HCT116 (cell line): ENCODE results near the gene ACOT7. TPM values are rescaled to one million over a fixed set of nuclear protein-coding genes. Genes with fewer than 3 reads are reported as not detected.
A peak's percentile ranks its signal among the peaks of the same experiment; 100 is the strongest.

Experiments
- ATAC-seq: fragments of 200-7000 bp; cut with Tn5 transposase; 2 replicates; pipeline ENCODE4 v1.9.1; 2020; ENCODE audit warnings: mild to moderate bottlenecking, moderate library complexity
- BruUV-seq: library from RNA; stranded (reverse); fragments of 400-500 nt; replicated peaks from 2 replicates; lab custom pipeline; 2021; lab: Mats Ljungman, UMichigan
- CTCF ChIA-PET: fragments of 300-600 bp; sonication (Branson Sonifier 250); formaldehyde crosslinking; loops from one replicate; lab custom pipeline; 2021; ENCODE audit warnings: antibody characterized with exemption; lab: Charles Lee
- POLR2A ChIA-PET: fragments of 300-600, 350-600 bp; sonication (Branson Sonifier 250); formaldehyde crosslinking; loops from one replicate; lab custom pipeline; 2021; ENCODE audit warnings: antibody characterized with exemption; lab: Charles Lee
- RAD21 ChIA-PET, 2 experiments: fragments of 300-600 bp; sonication (Branson Sonifier 250); formaldehyde crosslinking; loops; one replicate each; lab custom pipeline; 2023; ENCODE audit warnings: low total read pairs in 2 of 2; ENCODE audit not compliant: uncharacterized antibody in 2 of 2, unreplicated experiment in 2 of 2, low non-redundant PET in 1 of 2; lab: Charles Lee
- DNase-seq: peaks from one replicate; pipeline ENCODE4 v3.0.0-alpha.2; 2010; ENCODE audit warnings: low read depth, low spot score
- H2AFZ ChIP-seq: fragments of 200-600 bp; shearing (Covaris generic), sonication (generic); 2 replicates; pipeline ENCODE4 v1.6.1; 2017; ENCODE audit warnings: low read depth, mixed run types, mixed read lengths, antibody characterized with exemption, low read length; ENCODE audit not compliant: poor library complexity, severe bottlenecking
- H3K27ac ChIP-seq: 2 replicates; pipeline ENCODE4 v1.5.1; 2012; ENCODE audit warnings: low read depth, low read length
- H3K27me3 ChIP-seq: fragments of 200-600 bp; sonication (generic); 2 replicates; pipeline ENCODE4 v1.6.1; 2016; ENCODE audit warnings: mixed run types, low read length, mixed read lengths; ENCODE audit not compliant: insufficient read depth
- H3K36me3 ChIP-seq, 2 experiments: fragments of 200-500 bp in 1 of 2; fragments of 200-600 bp in 1 of 2; sonication (Bioruptor generic) in 1 of 2; sonication (generic) in 1 of 2; 2 replicates each; pipeline versions ENCODE4 v1.5.1 to v1.6.1; 2014 to 2016; ENCODE audit warnings: low read length in 2 of 2, inconsistent platforms in 1 of 2, mixed read lengths in 1 of 2, mixed run types in 1 of 2; ENCODE audit not compliant: insufficient read depth in 2 of 2, control insufficient read depth in 1 of 2
- H3K4me1 ChIP-seq, 2 experiments: fragments of 200-600 bp in 1 of 2; sonication (generic) in 1 of 2; 2 replicates each; pipeline versions ENCODE4 v1.5.1 to v1.6.1; 2012 to 2017; ENCODE audit warnings: low read length in 2 of 2, inconsistent platforms in 1 of 2, mild to moderate bottlenecking in 1 of 2, mixed read lengths in 1 of 2, mixed run types in 1 of 2, moderate library complexity in 1 of 2; ENCODE audit not compliant: insufficient read depth in 2 of 2, control insufficient read depth in 1 of 2
- H3K4me2 ChIP-seq: fragments of 200-600 bp; sonication (generic); 2 replicates; pipeline ENCODE4 v1.6.1; 2017; ENCODE audit warnings: mixed run types, low read length, mixed read lengths
- H3K4me3 ChIP-seq, 2 experiments: fragments of 200-600 bp in 1 of 2; sonication (generic) in 1 of 2; replicated peaks in 1 of 2; 2 replicates each; pipeline ENCODE4 v1.5.1; 2011 to 2016; ENCODE audit warnings: low read length in 2 of 2, control low read depth in 1 of 2, low read depth in 1 of 2, mild to moderate bottlenecking in 1 of 2, mixed read lengths in 1 of 2, mixed run types in 1 of 2
- H3K79me2 ChIP-seq: fragments of 200-600 bp; sonication (generic); 2 replicates; pipeline ENCODE4 v1.6.1; 2017; ENCODE audit warnings: mild to moderate bottlenecking, mixed run types, low read length, moderate library complexity, mixed read lengths; ENCODE audit not compliant: insufficient read depth
- H3K9ac ChIP-seq: fragments of 200-600 bp; sonication (generic); 2 replicates; pipeline ENCODE4 v1.6.1; 2016; ENCODE audit warnings: low read length, mixed read lengths
- H3K9me2 ChIP-seq: fragments of 200-600 bp; sonication (generic), shearing (Covaris generic); 2 replicates; pipeline ENCODE4 v1.6.1; 2017; ENCODE audit warnings: mixed run types, mild to moderate bottlenecking, moderate library complexity; ENCODE audit not compliant: insufficient read depth
- H3K9me3 ChIP-seq, 2 experiments: fragments of 200-500 bp in 1 of 2; fragments of 200-600 bp in 1 of 2; sonication (Bioruptor generic) in 1 of 2; sonication (generic) in 1 of 2; 2 replicates each; pipeline ENCODE4 v1.6.1; 2014 to 2017; ENCODE audit warnings: low read length in 2 of 2, mixed read lengths in 2 of 2, inconsistent platforms in 1 of 2, low read depth in 1 of 2, mild to moderate bottlenecking in 1 of 2, mixed run types in 1 of 2, moderate library complexity in 1 of 2; ENCODE audit not compliant: control insufficient read depth in 1 of 2, insufficient read depth in 1 of 2
- H4K20me1 ChIP-seq: fragments of 200-600 bp; sonication (generic), shearing (Covaris generic); 2 replicates; pipeline ENCODE4 v1.6.1; 2017; ENCODE audit warnings: mixed run types, mild to moderate bottlenecking, moderate library complexity; ENCODE audit not compliant: insufficient read depth
- CBX3 ChIP-seq: IDR thresholded peaks from 2 replicates; pipeline ENCODE4 v1.6.1; 2012; ENCODE audit warnings: low read depth
- CEBPB ChIP-seq: IDR thresholded peaks from 2 replicates; pipeline ENCODE4 v1.6.1; 2012; ENCODE audit warnings: low read depth
- ELF1 ChIP-seq: IDR thresholded peaks from 2 replicates; pipeline ENCODE4 v1.6.1; 2012; ENCODE audit warnings: low read depth, borderline replicate concordance
- FOSL1 ChIP-seq: IDR thresholded peaks from 2 replicates; pipeline ENCODE4 v1.6.1; 2012; ENCODE audit warnings: low read depth
- JUND ChIP-seq: IDR thresholded peaks from 2 replicates; pipeline ENCODE4 v1.6.1; 2012
- POLR2AphosphoS5 ChIP-seq: IDR thresholded peaks from 2 replicates; pipeline ENCODE4 v1.6.1; 2011; ENCODE audit warnings: mild to moderate bottlenecking, low read depth, low read length, moderate library complexity
- SP1 ChIP-seq: IDR thresholded peaks from 2 replicates; pipeline ENCODE4 v1.6.1; 2012; ENCODE audit warnings: low read depth
- TCF7L2 ChIP-seq: IDR thresholded peaks from 2 replicates; pipeline ENCODE4 v1.7.0; 2011; ENCODE audit warnings: borderline replicate concordance, inconsistent platforms; ENCODE audit not compliant: insufficient read depth, insufficient read length; ENCODE audit errors: extremely low read depth
- intact Hi-C: fragments of 100-400 bp; cut with micrococcal nuclease; formaldehyde crosslinking; loops from 2 replicates; pipeline ENCODE4 v1.10.0; 2022
- total RNA-seq: library from RNA; stranded (reverse); gene quantifications from one replicate; pipeline ENCODE4 v1.2.1, GENCODE V29; 2021; ENCODE audit not compliant: unreplicated experiment
- TF ChIP-seq, protein P1 (sequence below), 3 experiments: fragments of 200-600 bp in 1 of 3; sonication (generic) in 1 of 3; IDR thresholded peaks in 2 of 3; conservative IDR thresholded peaks in 1 of 3; 2 replicates each; pipeline ENCODE4 v1.5.1; 2012 to 2017; ENCODE audit warnings: low read depth in 2 of 3, low read length in 2 of 3, antibody characterized with exemption in 1 of 3, borderline replicate concordance in 1 of 3, control low read depth in 1 of 3, mild to moderate bottlenecking in 1 of 3, mixed read lengths in 1 of 3, mixed run types in 1 of 3, moderate library complexity in 1 of 3; ENCODE audit not compliant: insufficient read depth in 1 of 3
- TF ChIP-seq, protein P2 (sequence below): IDR thresholded peaks from 2 replicates; pipeline ENCODE4 v1.6.1; 2012

Gene ACOT7
- total RNA-seq, 1 experiment from 2014 or later = 162 TPM

DNA sequence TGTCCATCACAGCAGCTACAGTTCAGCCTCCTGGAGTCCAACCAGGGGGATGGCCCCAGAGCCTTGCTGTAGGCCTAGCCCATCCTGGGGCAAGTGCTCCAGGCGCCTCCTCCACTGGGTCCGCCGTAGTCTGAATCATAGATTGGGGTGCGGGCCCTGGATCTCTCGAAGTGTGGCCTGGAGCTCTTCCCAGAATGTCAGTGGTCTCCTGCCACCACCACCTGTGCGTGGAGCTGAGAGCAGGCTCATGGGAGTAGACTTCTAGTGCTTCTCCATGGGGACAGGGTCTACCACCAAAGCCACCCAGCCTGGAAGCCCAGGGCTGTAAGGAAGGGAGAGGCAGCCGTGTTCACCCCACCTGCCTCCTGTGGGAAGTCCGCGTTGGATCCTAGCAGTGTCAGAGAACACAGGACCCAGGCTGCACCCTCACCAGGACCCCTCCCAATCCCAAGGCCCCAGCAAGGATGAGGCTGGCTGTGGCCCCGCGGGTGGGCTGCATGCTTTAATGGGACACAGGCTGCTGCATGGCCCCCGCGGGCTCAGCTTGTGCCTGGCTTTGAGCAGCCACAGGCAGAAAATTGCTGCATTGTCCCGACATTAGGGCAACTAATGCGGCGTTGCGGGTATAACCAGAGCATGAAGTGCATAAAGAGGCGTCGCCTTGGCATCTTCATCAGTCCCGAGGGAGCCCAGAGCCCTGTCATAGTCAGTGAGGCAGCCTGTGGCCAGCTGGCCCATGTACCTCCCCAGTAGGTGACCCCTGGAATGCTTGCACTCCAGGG, 150.3 kb downstream of the ACOT7 start:
- Histone ChIP-seq H3K36me3 (no peaks in the 10 kb centered on the region), H3K4me3 (no peak overlapping the region), H3K27ac (no peak overlapping the region), H3K79me2 (no peaks in the 10 kb centered on the region), H3K27me3 (no peaks in the 10 kb centered on the region), H3K4me1 (peaks cover 18 to 47% of the 10 kb centered on the region in 2 experiments; a peak in 3 of 4 replicates), H3K9me3 (no peaks in the 10 kb centered on the region), H2AFZ (no peak overlapping the region), H3K9me2 (no peaks in the 10 kb centered on the region), H3K4me2 (0 out of 2 replicates have a peak overlapping the region, but pooled peaks have one; percentile 71), H3K9ac (no peak overlapping the region), H4K20me1 (no peaks in the 10 kb centered on the region)
- TF ChIP-seq CEBPB = no peak
- TF ChIP-seq ELF1 = no peak
- TF ChIP-seq FOSL1 = no peak
- TF ChIP-seq CBX3 = no peak
- TF ChIP-seq SP1 = no peak
- TF ChIP-seq, protein P1, sequence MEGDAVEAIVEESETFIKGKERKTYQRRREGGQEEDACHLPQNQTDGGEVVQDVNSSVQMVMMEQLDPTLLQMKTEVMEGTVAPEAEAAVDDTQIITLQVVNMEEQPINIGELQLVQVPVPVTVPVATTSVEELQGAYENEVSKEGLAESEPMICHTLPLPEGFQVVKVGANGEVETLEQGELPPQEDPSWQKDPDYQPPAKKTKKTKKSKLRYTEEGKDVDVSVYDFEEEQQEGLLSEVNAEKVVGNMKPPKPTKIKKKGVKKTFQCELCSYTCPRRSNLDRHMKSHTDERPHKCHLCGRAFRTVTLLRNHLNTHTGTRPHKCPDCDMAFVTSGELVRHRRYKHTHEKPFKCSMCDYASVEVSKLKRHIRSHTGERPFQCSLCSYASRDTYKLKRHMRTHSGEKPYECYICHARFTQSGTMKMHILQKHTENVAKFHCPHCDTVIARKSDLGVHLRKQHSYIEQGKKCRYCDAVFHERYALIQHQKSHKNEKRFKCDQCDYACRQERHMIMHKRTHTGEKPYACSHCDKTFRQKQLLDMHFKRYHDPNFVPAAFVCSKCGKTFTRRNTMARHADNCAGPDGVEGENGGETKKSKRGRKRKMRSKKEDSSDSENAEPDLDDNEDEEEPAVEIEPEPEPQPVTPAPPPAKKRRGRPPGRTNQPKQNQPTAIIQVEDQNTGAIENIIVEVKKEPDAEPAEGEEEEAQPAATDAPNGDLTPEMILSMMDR (IDR thresholded peaks at IDR 0.05 in 2 of 3, conservative IDR thresholded peaks at IDR 0.05 in 1 of 3; ENCODE audit: borderline replicate concordance in 1 of 3, insufficient read depth in 1 of 3, low read depth in 2 of 3, low read length in 2 of 3) = no peak
- TF ChIP-seq JUND = no peak
- TF ChIP-seq TCF7L2 = no peak
- TF ChIP-seq POLR2AphosphoS5 = no peak
- TF ChIP-seq, protein P2, sequence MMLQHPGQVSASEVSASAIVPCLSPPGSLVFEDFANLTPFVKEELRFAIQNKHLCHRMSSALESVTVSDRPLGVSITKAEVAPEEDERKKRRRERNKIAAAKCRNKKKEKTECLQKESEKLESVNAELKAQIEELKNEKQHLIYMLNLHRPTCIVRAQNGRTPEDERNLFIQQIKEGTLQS = no peak
- DNase-seq = no peak
- intact Hi-C loops = no loop called here
- ATAC-seq = no peak
- ChIA-PET RAD21 (interaction anchor here in 1 of 2 experiments (0.6 kb wide), 1 partner anchor 79 kb away, joined by 4 read pairs; no protein-coding TSS in a partner anchor), POLR2A (no interaction called here), CTCF (interaction anchor here (2.0 kb wide), 1 partner anchor 38 kb away, joined by 11 read pairs; no protein-coding TSS in a partner anchor)
- BruUV-seq = no TSS peak
